Suprapubic skin (tissue), 3 donors: ENCODE measurements around the gene AAK1.

Source experiments
- POLR2A ChIP-seq, 2 donors: fragments of 450-650 bp; IDR thresholded peaks; one replicate each; pipeline ENCODE4 v1.6.1; 2017; ENCODE audit warnings: antibody characterized with exemption in 2 of 2, mild to moderate bottlenecking in 2 of 2, moderate library complexity in 2 of 2
- TF ChIP-seq, protein P1 (sequence below), 2 donors: fragments of 200-600 bp in 1 of 2; fragments of 450-650 bp in 1 of 2; sonication (generic) in 1 of 2; IDR thresholded peaks; one replicate each; pipeline ENCODE4 v1.5.1; 2016 to 2019; ENCODE audit warnings: antibody characterized with exemption in 2 of 2, mild to moderate bottlenecking in 1 of 2, moderate library complexity in 1 of 2

- TF ChIP-seq POLR2A (IDR thresholded peaks at IDR 0.05), result no peak
- TF ChIP-seq, protein P1, sequence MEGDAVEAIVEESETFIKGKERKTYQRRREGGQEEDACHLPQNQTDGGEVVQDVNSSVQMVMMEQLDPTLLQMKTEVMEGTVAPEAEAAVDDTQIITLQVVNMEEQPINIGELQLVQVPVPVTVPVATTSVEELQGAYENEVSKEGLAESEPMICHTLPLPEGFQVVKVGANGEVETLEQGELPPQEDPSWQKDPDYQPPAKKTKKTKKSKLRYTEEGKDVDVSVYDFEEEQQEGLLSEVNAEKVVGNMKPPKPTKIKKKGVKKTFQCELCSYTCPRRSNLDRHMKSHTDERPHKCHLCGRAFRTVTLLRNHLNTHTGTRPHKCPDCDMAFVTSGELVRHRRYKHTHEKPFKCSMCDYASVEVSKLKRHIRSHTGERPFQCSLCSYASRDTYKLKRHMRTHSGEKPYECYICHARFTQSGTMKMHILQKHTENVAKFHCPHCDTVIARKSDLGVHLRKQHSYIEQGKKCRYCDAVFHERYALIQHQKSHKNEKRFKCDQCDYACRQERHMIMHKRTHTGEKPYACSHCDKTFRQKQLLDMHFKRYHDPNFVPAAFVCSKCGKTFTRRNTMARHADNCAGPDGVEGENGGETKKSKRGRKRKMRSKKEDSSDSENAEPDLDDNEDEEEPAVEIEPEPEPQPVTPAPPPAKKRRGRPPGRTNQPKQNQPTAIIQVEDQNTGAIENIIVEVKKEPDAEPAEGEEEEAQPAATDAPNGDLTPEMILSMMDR (IDR thresholded peaks at IDR 0.05), result no peak
Measured at GRCh38 chr2:69554568-69554967, 89.0 kb downstream of the AAK1 start.
